Measurements from ENCODE around the gene AOAH.

GRCh38 chr7:36626111-36626510 is 98.2 kb downstream of the AOAH start:
- no peak for TF ChIP-seq CTCF (conservative IDR thresholded peaks at IDR 0.05; ENCODE audit: low read length)
- TF ChIP-seq EZH2phosphoT487 (IDR thresholded peaks at IDR 0.05; ENCODE audit: borderline replicate concordance): no peak

Data from Loucy (cell line).